NT2/D1 (cell line): Measurements from ENCODE around the gene APBA1.

ENCODE experiments used
- SUZ12 ChIP-seq: IDR thresholded peaks from 2 replicates; pipeline ENCODE4 v1.6.1; 2011; ENCODE audit not compliant: insufficient read length, insufficient read depth; ENCODE audit errors: extremely low read depth
- YY1 ChIP-seq: IDR thresholded peaks from 2 replicates; pipeline ENCODE4 v1.6.1; 2011; ENCODE audit not compliant: insufficient read length, insufficient read depth
- ZNF274 ChIP-seq: IDR thresholded peaks from 2 replicates; pipeline ENCODE4 v1.6.1; 2011; ENCODE audit warnings: mild to moderate bottlenecking, low read depth, low read length

GRCh38 chr9:69504058-69504457, 168.1 kb downstream of the APBA1 start:
- TF ChIP-seq SUZ12, result no peak
- TF ChIP-seq YY1, result no peak
- no peak for TF ChIP-seq ZNF274
